ENCODE data around the gene GPT2. TPM values are rescaled to one million over a fixed set of nuclear protein-coding genes. Genes with fewer than 3 reads are reported as not detected.

Gene GPT2
- total and polyA plus RNA-seq, 7 donors, result 25.7 to 110 (median 52.5) TPM

- 89 to 96% (median 94%) methylated on average over 3 of the region's 3 CpGs for WGBS, 3 donors
- H3K36me3 ChIP-seq (ENCODE audit: insufficient read depth in 1 of 2, low read depth in 1 of 2), result peaks cover 0 to 43% of the 10 kb centered on the region in 2 donors
- intact Hi-C loops (cut with DNase I), result no loop called here
- ATAC-seq, result no peak
- H3K4me1 ChIP-seq, result peaks cover 7% of the 10 kb centered on the region
- no peak for DNase-seq
- no peak for TF ChIP-seq CTCF (IDR thresholded peaks at IDR 0.05)
- no peaks in the 10 kb centered on the region for H3K27me3 ChIP-seq (ENCODE audit: insufficient read depth in 3 of 3, low read length in 2 of 3)
- no peaks in the 10 kb centered on the region for H3K9me3 ChIP-seq
- no peak overlapping the region for H3K4me3 ChIP-seq
- H3K27ac ChIP-seq, result no peak overlapping the region
These were observed 20.3 kb downstream of the GPT2 start for GRCh38 chr16:46904471-46904870.

GRCh38 chr16:46906360-46907060 lies 22.3 kb downstream of the GPT2 start:
- Histone ChIP-seq H3K4me3 (no peak overlapping the region), H3K4me1 (peaks cover 7% of the 10 kb centered on the region), H3K27ac (no peak overlapping the region), H3K9me3 (no peaks in the 10 kb centered on the region), H3K36me3 (ENCODE audit: insufficient read depth in 1 of 2, low read depth in 1 of 2) (peaks cover 0 to 57% of the 10 kb centered on the region in 2 donors), H3K27me3 (ENCODE audit: insufficient read depth in 3 of 3, low read length in 2 of 3) (no peaks in the 10 kb centered on the region)
- ATAC-seq, result no peak
- intact Hi-C loops (cut with DNase I), result no loop called here
- DNase-seq, result no peak
- WGBS, 3 donors, result 86 to 89% (median 87%) methylated on average over 12 of the region's 12 CpGs
- TF ChIP-seq CTCF (IDR thresholded peaks at IDR 0.05), result no peak

GRCh38 chr16:46907061-46907774 lies 23.1 kb downstream of the GPT2 start:
- WGBS, 3 donors, result 48 to 69% (median 50%) methylated on average over 12 of the region's 12 CpGs
- DNase-seq, result no peak
- H3K36me3 ChIP-seq (ENCODE audit: insufficient read depth in 1 of 2, low read depth in 1 of 2), result peaks cover 0 to 61% of the 10 kb centered on the region in 2 donors
- intact Hi-C loops (cut with DNase I), result no loop called here
- peak; percentile 24 to 58 (median 52) for ATAC-seq
- H3K27me3 ChIP-seq (ENCODE audit: insufficient read depth in 3 of 3, low read length in 2 of 3), result no peaks in the 10 kb centered on the region
- peaks cover 7% of the 10 kb centered on the region for H3K4me1 ChIP-seq
- H3K4me3 ChIP-seq, result no peak overlapping the region
- H3K9me3 ChIP-seq, result no peaks in the 10 kb centered on the region
- TF ChIP-seq CTCF (IDR thresholded peaks at IDR 0.05), result no peak
- H3K27ac ChIP-seq, result peak overlapping the region; percentile 36

GRCh38 chr16:46908540-46909372 lies 24.6 kb downstream of the GPT2 start:
- peak overlapping the region; percentile 30 for H3K27ac ChIP-seq
- peak; percentile 83 for TF ChIP-seq CTCF (IDR thresholded peaks at IDR 0.05)
- intact Hi-C loops (cut with DNase I), result loop anchor here (1.0 to 2.0 kb wide), 2 partner anchors 53 to 54 kb away; no protein-coding TSS in a partner anchor
- H3K36me3 ChIP-seq (ENCODE audit: insufficient read depth in 1 of 2, low read depth in 1 of 2), result peaks cover 0 to 63% of the 10 kb centered on the region in 2 donors
- H3K4me1 ChIP-seq, result peaks cover 7% of the 10 kb centered on the region
- ATAC-seq (peak; percentile 50 to 83 (median 71)), DNase-seq (no peak)
- WGBS, 3 donors, result 36 to 51% (median 49%) methylated on average over 6 of the region's 6 CpGs
- H3K4me3 ChIP-seq, result no peak overlapping the region
- H3K27me3 ChIP-seq (ENCODE audit: insufficient read depth in 3 of 3, low read length in 2 of 3), result no peaks in the 10 kb centered on the region
- H3K9me3 ChIP-seq, result no peaks in the 10 kb centered on the region

Data from psoas muscle (tissue), 8 donors.